KOPT-K1 (cell line): ENCODE results near the gene CYTIP.

Experiments
- H3K27ac ChIP-seq: fragments of 200-600 bp; sonication (generic); 2 replicates; pipeline ENCODE4 v1.5.1; 2016; ENCODE audit warnings: antibody characterized with exemption, mild to moderate bottlenecking, low read depth, low read length; ENCODE audit not compliant: poor library complexity, severe bottlenecking
- H3K36me3 ChIP-seq: fragments of 200-600 bp; sonication (generic); 2 replicates; pipeline ENCODE4 v1.5.1; 2017; ENCODE audit warnings: antibody characterized with exemption, mild to moderate bottlenecking, low read length, moderate library complexity; ENCODE audit not compliant: insufficient read depth
- H3K9me3 ChIP-seq: fragments of 200-600 bp; sonication (generic); 2 replicates; pipeline ENCODE4 v1.5.1; 2017; ENCODE audit warnings: antibody characterized with exemption, low read length, mild to moderate bottlenecking; ENCODE audit not compliant: insufficient read depth, poor library complexity, severe bottlenecking

Gene CYTIP

GRCh38 chr2:157471078-157471477 lies 27.2 kb upstream of the CYTIP start:
- Histone ChIP-seq H3K9me3 (no peaks in the 10 kb centered on the region), H3K36me3 (no peaks in the 10 kb centered on the region), H3K27ac (no peak overlapping the region)

- Histone ChIP-seq H3K36me3 (no peaks in the 10 kb centered on the region), H3K9me3 (no peaks in the 10 kb centered on the region), H3K27ac (no peak overlapping the region)
Measured at GRCh38 chr2:157470321-157470720, 26.4 kb upstream of the CYTIP start.

DNA sequence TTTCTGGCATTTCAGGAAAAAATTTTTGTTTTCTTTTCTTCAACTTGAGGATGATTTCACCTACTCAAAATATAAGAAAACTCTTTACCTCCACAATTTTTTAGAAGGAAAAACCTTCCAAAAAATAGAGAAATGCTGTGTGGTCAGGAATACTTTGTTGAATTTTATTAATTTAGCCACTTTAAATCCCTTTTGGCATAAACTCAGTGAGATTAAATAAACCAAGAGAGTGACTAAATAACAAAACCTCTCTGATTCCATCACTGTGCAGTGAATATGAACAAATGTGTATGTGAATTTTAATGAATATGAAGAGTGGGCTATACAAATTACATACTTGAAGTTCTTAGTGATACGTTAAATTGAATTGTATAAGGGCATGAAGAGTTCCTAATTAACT lies 25.8 kb upstream of the CYTIP start:
- no peak overlapping the region for H3K27ac ChIP-seq
- no peaks in the 10 kb centered on the region for H3K9me3 ChIP-seq
- H3K36me3 ChIP-seq = no peaks in the 10 kb centered on the region

DNA sequence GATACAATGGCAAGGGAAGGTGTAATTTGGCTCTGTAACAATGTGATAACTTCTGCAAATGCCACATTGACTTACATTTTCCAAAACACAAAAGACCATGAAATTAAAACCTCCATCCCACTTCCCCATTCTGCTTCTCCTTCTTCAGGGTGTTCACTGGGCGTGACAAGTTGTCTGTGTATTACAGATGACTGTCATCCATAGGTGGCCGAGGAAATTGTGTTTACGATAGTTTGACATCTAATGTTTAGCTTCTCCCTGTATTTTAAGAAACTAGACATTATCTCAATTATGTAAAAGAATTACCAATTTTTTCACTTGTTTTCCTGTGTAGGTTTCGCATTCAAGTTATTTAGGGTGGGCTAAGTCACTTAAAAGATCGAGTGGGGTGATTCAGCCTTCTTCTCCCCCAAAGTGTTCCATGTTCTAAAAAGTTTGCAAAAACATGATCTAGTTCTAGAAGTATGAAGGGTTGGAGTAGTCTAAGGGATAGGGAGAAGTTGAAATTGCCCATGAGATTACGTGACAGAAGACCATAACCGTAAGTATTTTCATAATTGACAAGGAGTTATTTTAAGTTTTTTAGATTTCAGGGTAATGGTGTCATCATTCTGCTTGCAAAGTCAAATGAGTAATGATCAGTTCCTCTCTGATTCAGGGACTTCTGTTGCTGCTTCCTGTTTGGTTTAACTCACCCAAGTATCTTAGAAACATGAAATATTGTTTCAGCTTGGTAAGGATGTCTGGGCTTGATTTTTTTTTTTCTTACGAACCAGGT lies 25.2 kb upstream of the CYTIP start:
- H3K27ac ChIP-seq = no peak overlapping the region
- no peaks in the 10 kb centered on the region for H3K9me3 ChIP-seq
- H3K36me3 ChIP-seq = no peaks in the 10 kb centered on the region

DNA sequence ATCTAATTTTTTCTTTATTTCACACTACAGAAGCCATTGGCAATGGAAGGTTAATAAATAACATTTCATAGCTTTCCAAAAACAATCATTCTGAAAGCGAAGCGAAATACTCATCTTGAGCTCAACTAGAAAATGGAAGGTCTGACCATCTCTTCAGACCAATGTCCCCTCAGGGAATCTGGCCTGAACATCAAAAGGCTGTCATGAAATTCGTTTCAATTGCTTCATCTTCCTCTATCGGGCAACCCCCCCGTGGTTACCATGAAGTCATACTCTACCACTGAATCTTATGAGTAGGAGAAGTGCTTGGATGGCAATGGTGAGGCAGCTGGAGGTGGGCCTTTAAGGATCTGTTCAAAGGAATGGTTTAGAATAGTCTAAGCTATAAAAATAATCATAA lies 22.9 kb upstream of the CYTIP start:
- Histone ChIP-seq H3K27ac (no peak overlapping the region), H3K36me3 (no peaks in the 10 kb centered on the region), H3K9me3 (no peaks in the 10 kb centered on the region)

GRCh38 chr2:157465554-157465953 lies 21.7 kb upstream of the CYTIP start:
- H3K27ac ChIP-seq = no peak overlapping the region
- no peaks in the 10 kb centered on the region for H3K9me3 ChIP-seq
- no peaks in the 10 kb centered on the region for H3K36me3 ChIP-seq

GRCh38 chr2:157463002-157463401 lies 19.1 kb upstream of the CYTIP start:
- no peak overlapping the region for H3K27ac ChIP-seq
- no peaks in the 10 kb centered on the region for H3K36me3 ChIP-seq
- no peaks in the 10 kb centered on the region for H3K9me3 ChIP-seq

GRCh38 chr2:157460897-157461296 lies 17.0 kb upstream of the CYTIP start:
- no peaks in the 10 kb centered on the region for H3K9me3 ChIP-seq
- H3K27ac ChIP-seq = no peak overlapping the region
- H3K36me3 ChIP-seq = no peaks in the 10 kb centered on the region

GRCh38 chr2:157460384-157460837 lies 16.5 kb upstream of the CYTIP start:
- no peak overlapping the region for H3K27ac ChIP-seq
- H3K9me3 ChIP-seq = no peaks in the 10 kb centered on the region
- no peaks in the 10 kb centered on the region for H3K36me3 ChIP-seq

DNA sequence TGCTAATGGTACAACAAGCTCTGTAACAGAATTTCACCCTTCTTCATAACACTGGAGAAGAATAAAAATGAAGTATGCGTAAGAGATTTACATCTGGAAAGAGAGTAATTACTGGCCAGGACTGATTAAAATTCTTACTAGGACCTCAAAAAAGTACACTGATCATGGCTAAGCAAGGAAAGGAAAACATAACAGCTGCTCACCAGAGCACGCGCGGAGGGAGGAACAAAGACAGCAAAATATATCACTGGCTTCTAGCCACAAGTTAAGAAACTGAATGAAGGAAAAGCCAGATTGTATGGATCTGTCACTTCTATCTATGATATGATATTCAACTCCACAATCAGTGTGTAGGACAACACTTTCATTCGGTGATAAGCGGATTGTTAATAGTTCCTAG lies 15.6 kb upstream of the CYTIP start:
- H3K36me3 ChIP-seq = no peaks in the 10 kb centered on the region
- H3K9me3 ChIP-seq = no peaks in the 10 kb centered on the region
- H3K27ac ChIP-seq = no peak overlapping the region

DNA sequence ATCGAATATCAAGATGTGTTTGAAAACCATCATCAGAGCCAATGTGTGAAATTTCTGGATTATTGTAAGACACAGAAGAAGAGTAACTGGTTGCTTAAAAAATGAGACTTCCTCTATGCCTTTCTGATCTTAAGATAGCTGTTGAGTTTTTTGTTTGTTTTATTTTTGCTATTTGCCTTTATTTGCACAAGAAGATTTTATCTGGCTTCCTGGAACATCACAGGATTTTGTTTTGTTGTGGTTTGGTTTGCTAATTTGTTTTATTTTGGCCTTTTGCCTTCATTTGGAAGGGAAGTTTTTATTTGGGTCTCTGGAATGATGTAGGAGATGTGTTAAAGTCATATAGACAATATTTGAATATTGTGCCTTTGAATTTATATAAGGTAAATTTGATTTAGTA lies 3.9 kb upstream of the CYTIP start:
- Histone ChIP-seq H3K9me3 (no peaks in the 10 kb centered on the region), H3K36me3 (no peaks in the 10 kb centered on the region), H3K27ac (no peak overlapping the region)

- Histone ChIP-seq H3K27ac (no peak overlapping the region), H3K9me3 (no peaks in the 10 kb centered on the region), H3K36me3 (no peaks in the 10 kb centered on the region)
Measured at GRCh38 chr2:157447031-157447430, 3.1 kb upstream of the CYTIP start.

GRCh38 chr2:157444641-157445040 lies 752 bp upstream of the CYTIP start:
- Histone ChIP-seq H3K9me3 (no peaks in the 10 kb centered on the region), H3K36me3 (no peaks in the 10 kb centered on the region), H3K27ac (no peak overlapping the region)

DNA sequence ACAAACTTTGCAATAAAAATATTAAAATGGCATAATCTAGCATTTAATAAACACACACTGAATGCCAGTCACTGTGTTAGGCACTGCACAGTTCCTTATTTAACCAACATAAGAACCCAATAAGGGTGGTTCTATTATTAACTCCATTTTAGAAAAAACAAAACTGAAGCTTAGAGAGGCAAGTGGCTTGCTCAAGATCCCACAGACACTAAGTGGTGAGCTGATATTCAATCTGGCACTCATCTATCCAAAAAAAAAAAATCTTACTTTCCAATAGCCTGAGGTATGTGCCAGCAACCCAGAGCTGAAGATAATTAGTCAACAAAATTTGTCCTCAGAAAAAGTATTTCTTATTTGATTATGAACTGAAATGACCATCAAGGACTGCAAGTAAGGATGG lies 799 bp downstream of the CYTIP start:
- Histone ChIP-seq H3K36me3 (no peaks in the 10 kb centered on the region), H3K9me3 (no peaks in the 10 kb centered on the region), H3K27ac (no peak overlapping the region)

- Histone ChIP-seq H3K36me3 (no peaks in the 10 kb centered on the region), H3K9me3 (no peaks in the 10 kb centered on the region), H3K27ac (no peak overlapping the region)
Measured at GRCh38 chr2:157442636-157443035, 1.3 kb downstream of the CYTIP start.

DNA sequence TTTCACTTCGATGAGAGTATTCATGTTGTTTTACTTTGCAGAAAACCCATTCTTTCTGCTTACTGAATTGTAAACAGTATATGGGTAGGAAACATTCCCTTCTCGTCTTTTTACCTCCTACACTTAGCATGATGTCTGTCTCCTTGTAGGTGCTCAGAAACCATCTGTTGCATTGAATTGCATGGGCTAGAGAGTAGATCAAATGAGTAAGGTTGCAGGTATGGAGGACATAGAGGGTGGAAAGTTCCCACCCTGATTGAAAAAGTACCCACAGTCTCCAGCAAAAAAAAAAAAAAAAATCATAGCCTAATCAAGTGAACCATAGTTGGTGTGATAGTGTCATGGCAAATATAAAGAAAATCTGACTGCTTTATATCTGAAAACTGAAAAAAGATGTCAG lies 1.7 kb downstream of the CYTIP start:
- no peak overlapping the region for H3K27ac ChIP-seq
- H3K36me3 ChIP-seq = no peaks in the 10 kb centered on the region
- no peaks in the 10 kb centered on the region for H3K9me3 ChIP-seq
